Right lobe of liver (tissue), 6 donors: Measurements from ENCODE around the gene PAK6. TPM values are rescaled to one million over a fixed set of nuclear protein-coding genes. Genes with fewer than 3 reads are reported as not detected.
A peak's percentile ranks its signal among the peaks of the same experiment; 100 is the strongest.

Source experiments
- ATAC-seq, 4 donors: fragments of 200-7000 bp; cut with Tn5 transposase; one replicate each; pipeline ENCODE4 v1.9.1; 2020; ENCODE audit warnings: mild to moderate bottlenecking in 4 of 4, moderate library complexity in 4 of 4
- DNase-seq, 3 donors: peaks; one replicate each; pipeline ENCODE4 v3.0.0-alpha.2; 2020
- H3K27ac ChIP-seq, 3 donors: fragments of 200-600 bp; one replicate each; pipeline ENCODE4 v1.8.0; 2022
- H3K27me3 ChIP-seq, 2 donors: fragments of 200-600 bp; one replicate each; pipeline ENCODE4 v1.8.0; 2022
- H3K36me3 ChIP-seq, 4 donors: fragments of 200-600 bp; sonication (generic) in 1 of 4; one replicate each; pipeline versions ENCODE4 v1.5.1 to v1.8.0; 2017 to 2022; ENCODE audit warnings: control low read depth in 1 of 4
- H3K4me1 ChIP-seq, 4 donors: fragments of 200-600 bp; sonication (generic) in 1 of 4; one replicate each; pipeline versions ENCODE4 v1.5.1 to v1.8.0; 2017 to 2022; ENCODE audit warnings: control low read depth in 1 of 4
- H3K4me3 ChIP-seq, 3 donors: fragments of 200-600 bp; one replicate each; pipeline ENCODE4 v1.8.0; 2022
- H3K9me3 ChIP-seq, 4 donors: fragments of 200-600 bp; sonication (generic) in 1 of 4; one replicate each; pipeline versions ENCODE4 v1.5.1 to v1.8.0; 2017 to 2022; ENCODE audit warnings: control low read depth in 1 of 4
- CTCF ChIP-seq, 4 donors: fragments of 200-600 bp in 3 of 4; fragments of 450-650 bp in 1 of 4; IDR thresholded peaks; one replicate each; pipeline versions ENCODE4 v1.5.1 to v1.8.0; 2016 to 2022; ENCODE audit warnings: antibody characterized with exemption in 4 of 4, mild to moderate bottlenecking in 2 of 4
- POLR2A ChIP-seq: fragments of 450-650 bp; IDR thresholded peaks from one replicate; pipeline ENCODE4 v1.6.1; 2017; ENCODE audit warnings: antibody characterized with exemption, mild to moderate bottlenecking
- WGBS: methylation state at CpG from one replicate; pipeline ENCODE4 v1.1.6; 2018; ENCODE audit warnings: low coverage, low lambda C conversion rate; ENCODE audit not compliant: insufficient coverage; ENCODE audit errors: missing lambda C conversion rate; 5-methylcytosine and 5-hydroxymethylcytosine counted together
- intact Hi-C, 2 donors: fragments of 100-400 bp; cut with DNase I; formaldehyde crosslinking; loops; one replicate each; pipeline versions ENCODE4 v1.11.2 to v1.14.1; 2022
- total RNA-seq, 6 experiments: library from RNA; depleted of rRNA in 2 of 6; stranded (reverse); fragments of >200 nt in 2 of 6; fragmentation: NEBNext Ultra II Directional in 3 of 6; extraction: Animal tissue kit (Norgen Biotek cat#: 25700) in 3 of 6; gene quantifications; one replicate each; pipeline versions ENCODE4 v1.1.0 to v1.2.4, GENCODE V29; 2016 to 2023
- donor health status: DM: no; HTN: yes; CAD: no.
- donor health status: DM: no; HTN: no; CAD: no.
- donor health status: DM: no; HTN: no; CAD: no.
- donor health status: DM: no; HTN: yes; CAD: no.
- donor health status: DM: no; HTN: yes; CAD: no.

PAK6 gene
- total RNA-seq, 6 experiments from 2014 or later, result 0.05 to 0.19 (median 0.10) TPM; not detected in 2

DNA sequence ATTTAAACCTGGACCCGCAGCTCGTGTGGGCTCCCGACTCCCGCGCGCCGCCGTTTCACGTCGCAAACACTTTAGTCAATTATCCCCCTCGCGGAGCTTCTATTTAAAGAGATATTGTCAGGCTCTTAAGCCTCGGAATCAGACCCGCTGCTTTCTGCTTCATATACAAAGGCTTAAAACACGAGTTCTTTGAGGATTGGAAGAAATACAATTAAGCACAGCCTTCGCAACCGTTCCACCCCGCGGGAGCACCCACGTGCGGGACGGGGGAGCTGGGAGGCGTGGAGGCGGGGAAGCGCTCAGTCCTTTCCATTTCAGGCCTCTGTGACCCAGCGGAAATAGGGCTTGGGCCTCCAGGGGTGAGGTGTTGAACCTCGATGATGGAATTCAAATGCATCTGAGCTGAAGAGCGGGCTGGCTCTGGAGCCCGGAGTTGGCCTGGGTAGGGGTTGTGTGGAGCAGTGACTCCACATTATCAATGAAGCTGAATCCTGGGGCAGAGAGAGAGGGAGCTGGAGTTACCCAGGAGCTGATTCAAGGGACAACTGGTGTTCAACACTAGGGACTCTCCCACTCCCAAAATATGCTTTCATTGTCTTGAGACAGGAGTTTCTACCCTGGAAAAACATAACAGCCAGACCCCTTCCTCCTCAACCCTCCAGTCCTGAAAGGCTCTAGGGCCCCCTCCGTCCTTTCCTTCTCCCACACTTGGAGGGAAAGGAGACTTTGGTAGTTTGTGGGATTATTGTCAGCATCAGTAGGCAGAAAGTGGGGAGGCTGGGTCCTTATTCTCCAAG lies 41.6 kb downstream of the PAK6 start:
- Histone ChIP-seq H3K27me3 (peaks cover 0 to 27% of the 10 kb centered on the region in 2 donors), H3K4me1 (peaks cover 0 to 17% (median 0%) of the 10 kb centered on the region in 4 donors), H3K4me3 (no peak overlapping the region), H3K9me3 (no peaks in the 10 kb centered on the region), H3K27ac (no peak overlapping the region), H3K36me3 (no peaks in the 10 kb centered on the region)
- intact Hi-C loops, result no loop called here
- TF ChIP-seq POLR2A (no peak), CTCF (IDR thresholded peaks at IDR 0.05) (no peak)
- no peak for DNase-seq
- 47% methylated on average over 28 of the region's 30 CpGs for WGBS
- no peak for ATAC-seq

- peaks cover 0 to 27% of the 10 kb centered on the region in 2 donors for H3K27me3 ChIP-seq
- intact Hi-C loops, result no loop called here
- DNase-seq, result no peak
- peaks cover 0 to 17% (median 0%) of the 10 kb centered on the region in 4 donors for H3K4me1 ChIP-seq
- no peaks in the 10 kb centered on the region for H3K9me3 ChIP-seq
- WGBS, result 63% methylated on average over 7 of the region's 43 CpGs
- H3K36me3 ChIP-seq, result no peaks in the 10 kb centered on the region
- TF ChIP-seq POLR2A (no peak), CTCF (IDR thresholded peaks at IDR 0.05) (no peak)
- no peak for ATAC-seq
- no peak overlapping the region for H3K4me3 ChIP-seq
- H3K27ac ChIP-seq, result no peak overlapping the region
Observed at GRCh38 chr15:40281057-40281800, 42.4 kb downstream of the PAK6 start.

DNA sequence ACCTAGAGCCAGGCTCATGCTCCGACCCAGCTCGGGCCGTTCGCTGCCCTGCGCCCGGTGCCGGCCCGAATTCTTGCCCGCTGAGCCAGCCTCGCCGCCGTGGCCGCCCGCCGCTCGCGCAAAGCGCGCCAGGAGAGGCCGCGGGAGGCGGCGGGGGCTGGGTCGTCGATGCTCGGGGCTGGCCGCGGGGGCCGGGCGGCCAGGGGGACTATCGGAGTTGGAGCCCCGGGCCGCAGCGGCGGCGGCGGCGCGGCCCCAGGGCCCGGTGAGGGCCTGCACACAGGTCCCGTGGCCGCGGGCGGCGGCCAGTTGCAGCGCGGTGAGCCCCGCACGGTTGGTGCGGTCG lies 42.9 kb downstream of the PAK6 start:
- H3K4me1 ChIP-seq, result peaks cover 0 to 17% (median 0%) of the 10 kb centered on the region in 4 donors
- peak overlapping the region; percentile 22 to 51 (median 40) for H3K4me3 ChIP-seq
- peaks cover 0 to 27% of the 10 kb centered on the region in 2 donors for H3K27me3 ChIP-seq
- no peaks in the 10 kb centered on the region for H3K36me3 ChIP-seq
- no peak for ATAC-seq
- no CpG with 5 or more reads among the region's 51 CpGs for WGBS
- intact Hi-C loops, result no loop called here
- H3K27ac ChIP-seq, result no peak overlapping the region
- H3K9me3 ChIP-seq, result no peaks in the 10 kb centered on the region
- TF ChIP-seq POLR2A (no peak), CTCF (IDR thresholded peaks at IDR 0.05) (no peak)
- DNase-seq, result no peak

DNA sequence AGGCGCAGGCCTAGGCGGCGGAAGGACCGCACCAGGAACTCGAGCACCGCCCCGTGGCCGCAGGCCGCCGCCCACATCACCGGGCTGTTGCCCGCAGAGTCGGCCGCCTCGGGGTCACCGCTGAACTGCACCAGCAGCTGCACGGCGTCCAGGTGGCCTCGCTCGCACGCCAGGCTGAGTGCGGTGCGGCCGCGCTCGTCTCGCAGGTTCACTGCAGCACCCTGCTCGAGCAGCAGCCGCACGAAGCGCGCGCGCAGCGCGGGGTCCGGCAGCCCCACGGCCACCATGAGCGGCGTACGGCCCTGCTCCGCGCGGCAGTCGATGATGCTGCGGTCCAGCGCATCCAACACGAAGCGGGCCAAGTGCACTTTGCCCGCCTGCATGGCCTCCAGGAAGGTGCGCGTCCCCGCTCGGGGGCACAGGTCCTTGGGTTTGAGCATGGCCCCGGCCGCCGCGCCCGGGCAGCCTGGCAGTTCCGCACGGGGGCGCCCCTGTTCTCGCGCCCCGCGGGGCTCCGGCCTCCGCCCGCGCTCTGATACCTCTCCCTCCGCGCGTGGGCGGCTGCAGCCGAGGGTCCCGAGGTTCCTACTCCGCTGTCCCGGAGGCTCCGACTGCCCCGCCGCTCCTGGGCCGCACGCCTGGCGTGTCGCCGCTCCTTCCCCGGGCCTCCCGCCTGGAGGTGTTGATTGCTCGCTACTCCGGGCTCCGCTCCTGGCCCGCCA lies 43.4 kb downstream of the PAK6 start:
- ATAC-seq (peak; percentile 75 to 84 (median 82)), DNase-seq (peak; percentile 75 to 86 (median 85))
- Histone ChIP-seq H3K36me3 (no peaks in the 10 kb centered on the region), H3K27ac (no peak overlapping the region), H3K27me3 (peaks cover 0 to 27% of the 10 kb centered on the region in 2 donors), H3K4me1 (peaks cover 0 to 17% (median 0%) of the 10 kb centered on the region in 4 donors), H3K9me3 (no peaks in the 10 kb centered on the region), H3K4me3 (peak overlapping the region; percentile 22 to 51 (median 40))
- no peak for TF ChIP-seq POLR2A
- TF ChIP-seq CTCF (IDR thresholded peaks at IDR 0.05), result peak in 3 of 4 donors; percentile 37 to 59 (median 54)
- intact Hi-C loops, result no loop called here
- WGBS, result no CpG with 5 or more reads among the region's 92 CpGs
